AG10803 (cell line): ENCODE data around the gene COL6A3.

Experiments
- DNase-seq: peaks from one replicate; pipeline ENCODE4 v3.0.0; 2010; ENCODE audit warnings: low read depth
- H3K4me3 ChIP-seq: 2 replicates; pipeline ENCODE4 v1.5.1; 2011; ENCODE audit warnings: mild to moderate bottlenecking, low read length, control low read depth
- CTCF ChIP-seq: conservative IDR thresholded peaks from 2 replicates; pipeline ENCODE4 v1.5.1; 2011; ENCODE audit warnings: mild to moderate bottlenecking, low read length, control low read depth, inconsistent platforms

The COL6A3 gene

GRCh38 chr2:237345891-237346640, 67.9 kb downstream of the COL6A3 start:
- peak; percentile 68 for DNase-seq
- TF ChIP-seq CTCF, result no peak
- no peak overlapping the region for H3K4me3 ChIP-seq

- H3K4me3 ChIP-seq, result no peak overlapping the region
- DNase-seq, result no peak
- no peak for TF ChIP-seq CTCF
These were observed 68.6 kb downstream of the COL6A3 start for GRCh38 chr2:237345411-237345810.

GRCh38 chr2:237344942-237345341, 69.0 kb downstream of the COL6A3 start:
- no peak for TF ChIP-seq CTCF
- DNase-seq, result no peak

GRCh38 chr2:237343993-237344392, 70.0 kb downstream of the COL6A3 start:
- TF ChIP-seq CTCF, result no peak
- DNase-seq, result no peak
- no peak overlapping the region for H3K4me3 ChIP-seq

More at GRCh38 chr2:237344942-237345341, 69.0 kb downstream of the COL6A3 start:
- no peak overlapping the region for H3K4me3 ChIP-seq

GRCh38 chr2:237341872-237342271, 72.1 kb downstream of the COL6A3 start:
- no peak for TF ChIP-seq CTCF
- H3K4me3 ChIP-seq, result no peak overlapping the region
- peak; percentile 56 for DNase-seq

DNA sequence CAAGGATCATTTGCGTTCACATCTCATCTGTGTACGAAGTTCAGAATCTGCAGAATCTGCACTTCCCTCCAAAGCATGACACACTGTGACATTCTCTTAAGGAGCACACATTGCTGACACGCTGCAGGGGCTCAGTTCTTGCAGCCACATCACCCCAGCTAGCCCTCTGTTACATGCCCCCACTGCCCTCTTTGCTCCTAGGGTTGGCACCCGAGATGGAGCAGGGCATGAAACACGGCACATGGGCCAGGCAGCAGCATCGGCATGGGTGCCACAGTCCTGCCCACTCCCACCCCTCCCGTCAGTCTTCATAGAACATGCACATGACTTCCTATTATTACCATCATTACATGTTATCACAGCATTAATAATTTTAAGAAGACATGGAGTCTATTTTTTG, 76.4 kb downstream of the COL6A3 start:
- no peak for TF ChIP-seq CTCF
- DNase-seq, result no peak
- H3K4me3 ChIP-seq, result no peak overlapping the region

DNA sequence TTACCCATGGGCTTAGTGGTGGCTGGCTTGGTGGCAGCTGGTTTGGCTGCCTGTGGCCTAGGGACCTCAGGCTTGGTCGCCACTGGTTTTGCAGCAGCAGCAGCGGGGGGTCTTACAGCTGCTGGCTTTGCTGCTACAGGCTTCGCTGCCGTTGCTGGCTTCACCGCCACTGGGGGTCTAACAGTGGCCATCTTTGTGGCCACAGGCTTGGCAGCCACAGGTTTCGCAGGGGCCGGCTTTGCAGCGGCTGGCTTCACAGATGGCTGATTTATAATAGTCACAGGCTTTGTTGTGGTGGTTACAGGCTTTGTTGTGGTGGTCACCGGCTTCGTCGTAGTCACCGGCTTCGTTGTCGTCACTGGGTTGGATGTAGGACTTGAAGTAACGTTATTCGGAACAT, 77.8 kb downstream of the COL6A3 start:
- no peak overlapping the region for H3K4me3 ChIP-seq
- no peak for TF ChIP-seq CTCF
- DNase-seq, result no peak
